Measurements from ENCODE around the gene MRPL28. TPM values are rescaled to one million over a fixed set of nuclear protein-coding genes. Genes with fewer than 3 reads are reported as not detected.
A peak's percentile ranks its signal among the peaks of the same experiment; 100 is the strongest.
"Not testable (repeated sequence)": the region's sequence is repeated elsewhere in the genome, so short reads cannot be mapped to it uniquely, and the experiment has no call there.

The MRPL28 gene
- total and polyA plus RNA-seq, 2 experiments from 2014 or later, result 88.1 to 126 TPM

DNA sequence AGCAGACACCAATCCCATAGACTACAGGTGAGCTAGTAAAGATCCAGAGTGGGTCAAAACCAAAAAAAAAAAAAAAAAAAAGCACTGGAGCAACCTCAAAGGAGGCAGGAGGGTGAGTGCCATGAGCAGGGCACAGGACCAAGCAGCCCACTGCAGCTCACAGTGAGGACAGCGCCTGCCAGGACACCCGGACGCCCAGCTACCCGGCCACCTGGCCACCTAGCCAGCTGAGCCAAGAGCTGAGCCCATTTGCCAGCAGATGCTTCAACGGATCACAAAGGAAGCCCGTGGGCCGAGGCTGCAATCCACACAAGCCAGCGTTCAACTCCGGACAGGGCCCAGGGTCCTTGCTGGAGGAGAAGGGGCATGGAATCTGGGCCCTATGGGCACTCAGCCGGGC lies 32.9 kb downstream of the MRPL28 start:
- H2AFZ ChIP-seq, result no peak overlapping the region
- WGBS (ENCODE audit: low lambda C conversion rate, missing lambda C conversion rate), result 91% methylated on average over 10 of the region's 10 CpGs
- no peak for DNase-seq (ENCODE audit: low spot score)
- no peaks in the 10 kb centered on the region for H3K36me3 ChIP-seq (replicated peaks; ENCODE audit: insufficient read depth, low read depth)
- H3K27ac ChIP-seq, result no peak overlapping the region
- peaks cover 97% of the 10 kb centered on the region for H3K79me2 ChIP-seq
- no peak overlapping the region for H3K4me3 ChIP-seq
- H3K4me1 ChIP-seq (ENCODE audit: insufficient read depth), result peaks cover 18% of the 10 kb centered on the region
- H3K4me2 ChIP-seq, result no peak overlapping the region
- peaks cover 33% of the 10 kb centered on the region for H4K20me1 ChIP-seq (ENCODE audit: insufficient read depth, poor library complexity, severe bottlenecking)
- H3K9me2 ChIP-seq (replicated peaks; ENCODE audit: insufficient read depth), result no peaks in the 10 kb centered on the region
- no peak for TF ChIP-seq EZH2 (IDR thresholded peaks at IDR 0.05; ENCODE audit: borderline replicate concordance)
- TF ChIP-seq, protein P1, sequence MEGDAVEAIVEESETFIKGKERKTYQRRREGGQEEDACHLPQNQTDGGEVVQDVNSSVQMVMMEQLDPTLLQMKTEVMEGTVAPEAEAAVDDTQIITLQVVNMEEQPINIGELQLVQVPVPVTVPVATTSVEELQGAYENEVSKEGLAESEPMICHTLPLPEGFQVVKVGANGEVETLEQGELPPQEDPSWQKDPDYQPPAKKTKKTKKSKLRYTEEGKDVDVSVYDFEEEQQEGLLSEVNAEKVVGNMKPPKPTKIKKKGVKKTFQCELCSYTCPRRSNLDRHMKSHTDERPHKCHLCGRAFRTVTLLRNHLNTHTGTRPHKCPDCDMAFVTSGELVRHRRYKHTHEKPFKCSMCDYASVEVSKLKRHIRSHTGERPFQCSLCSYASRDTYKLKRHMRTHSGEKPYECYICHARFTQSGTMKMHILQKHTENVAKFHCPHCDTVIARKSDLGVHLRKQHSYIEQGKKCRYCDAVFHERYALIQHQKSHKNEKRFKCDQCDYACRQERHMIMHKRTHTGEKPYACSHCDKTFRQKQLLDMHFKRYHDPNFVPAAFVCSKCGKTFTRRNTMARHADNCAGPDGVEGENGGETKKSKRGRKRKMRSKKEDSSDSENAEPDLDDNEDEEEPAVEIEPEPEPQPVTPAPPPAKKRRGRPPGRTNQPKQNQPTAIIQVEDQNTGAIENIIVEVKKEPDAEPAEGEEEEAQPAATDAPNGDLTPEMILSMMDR (IDR thresholded peaks at IDR 0.05; ENCODE audit: poor library complexity), result no peak
- TF ChIP-seq EZH2phosphoT487 (IDR thresholded peaks at IDR 0.05; ENCODE audit: low read depth, severe bottlenecking, unreplicated experiment), result no peak
- H3K9me3 ChIP-seq (ENCODE audit: low read depth), result no peaks in the 10 kb centered on the region
- no peaks in the 10 kb centered on the region for H3K27me3 ChIP-seq

DNA sequence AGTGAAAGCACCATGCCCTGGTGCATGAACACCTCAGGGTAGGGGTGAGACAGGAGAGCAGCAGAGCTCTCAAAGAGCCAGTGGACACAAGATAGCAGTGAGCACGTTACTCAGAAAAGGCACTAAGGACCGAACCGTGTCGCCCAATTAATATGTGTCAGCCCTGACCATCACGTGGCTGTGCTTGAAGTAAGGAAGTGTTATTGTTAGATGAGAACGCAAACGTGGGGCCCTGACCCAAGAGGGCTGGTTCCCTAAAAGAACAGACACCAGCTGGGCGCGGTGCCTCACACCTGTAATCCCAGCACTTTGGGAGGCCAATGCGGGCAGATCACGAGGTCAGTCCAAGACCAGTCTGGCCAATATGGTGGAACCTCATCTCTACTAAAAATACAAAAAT lies 34.1 kb downstream of the MRPL28 start:
- H3K4me3 ChIP-seq, result no peak overlapping the region
- H3K4me2 ChIP-seq, result no peak overlapping the region
- 95% methylated on average over 11 of the region's 11 CpGs for WGBS (ENCODE audit: low lambda C conversion rate, missing lambda C conversion rate)
- H2AFZ ChIP-seq, result no peak overlapping the region
- H3K9me2 ChIP-seq (replicated peaks; ENCODE audit: insufficient read depth), result no peaks in the 10 kb centered on the region
- DNase-seq (ENCODE audit: low spot score), result no peak
- H3K4me1 ChIP-seq (ENCODE audit: insufficient read depth), result peaks cover 27% of the 10 kb centered on the region
- TF ChIP-seq, protein P1 (IDR thresholded peaks at IDR 0.05; ENCODE audit: poor library complexity), result no peak
- TF ChIP-seq EZH2 (IDR thresholded peaks at IDR 0.05; ENCODE audit: borderline replicate concordance) (no peak), EZH2phosphoT487 (IDR thresholded peaks at IDR 0.05; ENCODE audit: low read depth, severe bottlenecking, unreplicated experiment) (no peak)
- H3K9me3 ChIP-seq (ENCODE audit: low read depth), result no peaks in the 10 kb centered on the region
- H3K79me2 ChIP-seq, result peaks cover 96% of the 10 kb centered on the region
- H3K27me3 ChIP-seq, result no peaks in the 10 kb centered on the region
- peaks cover 35% of the 10 kb centered on the region for H4K20me1 ChIP-seq (ENCODE audit: insufficient read depth, poor library complexity, severe bottlenecking)
- H3K27ac ChIP-seq, result no peak overlapping the region
- no peaks in the 10 kb centered on the region for H3K36me3 ChIP-seq (replicated peaks; ENCODE audit: insufficient read depth, low read depth)

DNA sequence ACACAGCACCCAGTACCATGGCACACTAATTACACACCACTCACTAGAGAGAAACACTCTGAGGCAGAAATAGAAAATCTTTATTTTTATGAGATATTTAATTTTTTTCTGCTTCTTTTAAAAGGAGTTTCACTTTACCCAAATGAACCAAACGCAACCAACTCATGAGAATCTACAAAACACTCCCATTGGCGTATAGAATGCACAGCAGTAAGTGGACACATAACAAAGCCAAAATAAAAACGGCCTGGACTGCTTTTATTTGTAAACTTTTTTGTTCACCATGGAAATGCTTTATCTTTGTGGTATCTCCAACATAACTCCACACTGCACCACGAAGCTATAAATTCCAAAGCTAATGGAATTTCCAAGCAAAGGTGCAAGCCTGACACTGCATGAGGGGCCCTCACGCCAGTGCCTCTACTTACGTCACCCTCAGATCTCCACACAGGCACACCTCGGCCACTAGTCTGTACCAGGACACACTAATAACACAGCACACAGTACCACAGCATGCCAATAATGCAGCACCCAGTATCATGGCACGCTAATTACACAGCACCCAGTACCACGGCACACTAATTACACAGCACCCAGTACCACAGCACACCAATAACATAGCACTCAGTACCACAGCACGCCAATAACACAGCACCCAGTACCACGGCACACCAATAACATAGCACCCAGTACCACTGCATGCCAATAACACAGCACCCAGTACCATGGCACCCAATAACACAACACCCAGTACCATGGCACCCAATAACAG lies 35.3 kb downstream of the MRPL28 start:
- not testable (repeated sequence) for H3K4me2 ChIP-seq; H3K27me3 ChIP-seq; H3K4me3 ChIP-seq; H3K9me3 ChIP-seq (ENCODE audit: low read depth); H3K36me3 ChIP-seq (replicated peaks; ENCODE audit: insufficient read depth, low read depth); H3K9me2 ChIP-seq (replicated peaks; ENCODE audit: insufficient read depth); DNase-seq (ENCODE audit: low spot score); H2AFZ ChIP-seq
- Histone ChIP-seq H4K20me1 (ENCODE audit: insufficient read depth, poor library complexity, severe bottlenecking) (peaks cover 33% of the 10 kb centered on the region), H3K4me1 (ENCODE audit: insufficient read depth) (peaks cover 39% of the 10 kb centered on the region), H3K27ac (peak overlapping the region; percentile 89), H3K79me2 (peaks cover 93% of the 10 kb centered on the region)
- 78% methylated on average over 11 of the region's 11 CpGs for WGBS (ENCODE audit: low lambda C conversion rate, missing lambda C conversion rate)

DNA sequence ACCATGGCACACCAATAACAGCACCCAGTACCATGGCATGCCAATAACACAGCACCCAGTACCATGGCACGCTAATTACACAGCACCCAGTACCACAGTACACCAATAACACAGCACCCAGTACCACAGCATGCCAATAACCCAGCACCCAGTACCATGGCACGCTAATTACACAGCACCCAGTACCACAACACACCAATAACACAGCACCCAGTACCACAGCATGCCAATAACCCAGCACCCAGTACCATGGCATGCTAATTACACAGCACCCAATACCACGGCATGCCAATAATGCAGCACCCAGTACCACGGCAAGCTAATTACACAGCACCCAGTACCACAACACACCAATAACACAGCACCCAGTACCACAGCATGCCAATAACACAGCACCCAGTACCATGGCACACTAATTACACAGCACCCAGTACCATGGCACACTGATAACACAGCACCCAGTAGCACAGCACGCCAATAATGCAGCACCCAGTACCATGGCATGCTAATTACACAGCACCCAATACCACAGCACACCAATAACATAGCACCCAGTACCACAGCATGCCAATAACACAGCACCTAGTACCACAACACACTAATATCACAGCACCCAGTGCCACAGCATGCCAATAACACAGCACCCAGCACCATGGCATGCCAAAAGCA lies 36.0 kb downstream of the MRPL28 start:
- peak overlapping the region; percentile 83 for H3K27ac ChIP-seq
- 92% methylated on average over 5 of the region's 5 CpGs for WGBS (ENCODE audit: low lambda C conversion rate, missing lambda C conversion rate)
- H3K27me3 ChIP-seq; DNase-seq (ENCODE audit: low spot score); H3K4me2 ChIP-seq; H3K4me3 ChIP-seq; H2AFZ ChIP-seq; H3K36me3 ChIP-seq (replicated peaks; ENCODE audit: insufficient read depth, low read depth); H3K9me3 ChIP-seq (ENCODE audit: low read depth); H3K9me2 ChIP-seq (replicated peaks; ENCODE audit: insufficient read depth): not testable (repeated sequence)
- peaks cover 41% of the 10 kb centered on the region for H3K4me1 ChIP-seq (ENCODE audit: insufficient read depth)
- H4K20me1 ChIP-seq (ENCODE audit: insufficient read depth, poor library complexity, severe bottlenecking), result peaks cover 26% of the 10 kb centered on the region
- H3K79me2 ChIP-seq, result peaks cover 93% of the 10 kb centered on the region

Measured in hepatocyte (in vitro differentiated cells).